ENCODE data around the gene ONECUT3. TPM values are rescaled to one million over a fixed set of nuclear protein-coding genes. Genes with fewer than 3 reads are reported as not detected.

ONECUT3 gene
- total and polyA plus RNA-seq, 9 of the 15 experiments (the other 6 are each of a cell fraction or from before 2014, with no cell fraction given): not detected

- peak in 1 of 2 experiments; percentile 59; a peak in 2 of 4 replicates for TF ChIP-seq NONO (IDR thresholded peaks at IDR 0.05; ENCODE audit: low read depth in 2 of 2, low read length in 1 of 2)
- no peak for TF ChIP-seq ZBTB11 (CRISPR knock-in tag; IDR thresholded peaks at IDR 0.05)
- no peak for TF ChIP-seq MLX (CRISPR knock-in tag; conservative IDR thresholded peaks at IDR 0.05)
- no peak for TF ChIP-seq PTTG1 (tag; IDR thresholded peaks at IDR 0.05; ENCODE audit: low read depth)
- peak; percentile 79 for TF ChIP-seq ELF1 (tag; IDR thresholded peaks at IDR 0.05)
- no peak for TF ChIP-seq CHCHD3 (CRISPR knock-in tag; IDR thresholded peaks at IDR 0.05)
- no peak for TF ChIP-seq JUND (IDR thresholded peaks at IDR 0.05; ENCODE audit: borderline replicate concordance, low read depth, low read length)
- TF ChIP-seq JUND (tag; IDR thresholded peaks at IDR 0.05; ENCODE audit: borderline replicate concordance, low read depth, low read length): no peak
- TF ChIP-seq POLR2B (IDR thresholded peaks at IDR 0.05; ENCODE audit: low read depth, partially characterized antibody): no peak
- TF ChIP-seq RB1 (IDR thresholded peaks at IDR 0.05; ENCODE audit: low read depth): 0 out of 2 replicates have a peak, but pooled peaks have one; percentile 21
- TF ChIP-seq EZH2 (IDR thresholded peaks at IDR 0.05; ENCODE audit: borderline replicate concordance, low read depth, low read length): no peak
- no peak for TF ChIP-seq SRSF3 (IDR thresholded peaks at IDR 0.05; ENCODE audit: insufficient read depth, low read length)
- no peak for TF ChIP-seq BACH1 (tag; IDR thresholded peaks at IDR 0.05)
- TF ChIP-seq, protein P1, sequence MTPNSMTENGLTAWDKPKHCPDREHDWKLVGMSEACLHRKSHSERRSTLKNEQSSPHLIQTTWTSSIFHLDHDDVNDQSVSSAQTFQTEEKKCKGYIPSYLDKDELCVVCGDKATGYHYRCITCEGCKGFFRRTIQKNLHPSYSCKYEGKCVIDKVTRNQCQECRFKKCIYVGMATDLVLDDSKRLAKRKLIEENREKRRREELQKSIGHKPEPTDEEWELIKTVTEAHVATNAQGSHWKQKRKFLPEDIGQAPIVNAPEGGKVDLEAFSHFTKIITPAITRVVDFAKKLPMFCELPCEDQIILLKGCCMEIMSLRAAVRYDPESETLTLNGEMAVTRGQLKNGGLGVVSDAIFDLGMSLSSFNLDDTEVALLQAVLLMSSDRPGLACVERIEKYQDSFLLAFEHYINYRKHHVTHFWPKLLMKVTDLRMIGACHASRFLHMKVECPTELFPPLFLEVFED (CRISPR knock-in tag; conservative IDR thresholded peaks at IDR 0.05): no peak
- TF ChIP-seq NR2F6 (CRISPR knock-in tag; IDR thresholded peaks at IDR 0.05): no peak
- no peak for TF ChIP-seq NR0B1 (IDR thresholded peaks at IDR 0.05; ENCODE audit: partially characterized antibody)
- no peak for TF ChIP-seq ZNF41 (CRISPR knock-in tag; conservative IDR thresholded peaks at IDR 0.05)
- TF ChIP-seq ZNF197 (CRISPR knock-in tag; IDR thresholded peaks at IDR 0.05; ENCODE audit: low read depth): no peak
- TF ChIP-seq, protein P2, sequence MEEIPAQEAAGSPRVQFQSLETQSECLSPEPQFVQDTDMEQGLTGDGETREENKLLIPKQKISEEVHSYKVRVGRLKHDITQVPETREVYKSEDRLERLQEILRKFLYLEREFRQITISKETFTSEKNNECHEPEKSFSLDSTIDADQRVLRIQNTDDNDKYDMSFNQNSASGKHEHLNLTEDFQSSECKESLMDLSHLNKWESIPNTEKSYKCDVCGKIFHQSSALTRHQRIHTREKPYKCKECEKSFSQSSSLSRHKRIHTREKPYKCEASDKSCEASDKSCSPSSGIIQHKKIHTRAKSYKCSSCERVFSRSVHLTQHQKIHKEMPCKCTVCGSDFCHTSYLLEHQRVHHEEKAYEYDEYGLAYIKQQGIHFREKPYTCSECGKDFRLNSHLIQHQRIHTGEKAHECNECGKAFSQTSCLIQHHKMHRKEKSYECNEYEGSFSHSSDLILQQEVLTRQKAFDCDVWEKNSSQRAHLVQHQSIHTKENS (CRISPR knock-in tag; IDR thresholded peaks at IDR 0.05): no peak
Measured at GRCh38 chr19:1748115-1748872, 5.0 kb upstream of the ONECUT3 start (continued).
